MCF 10A (cell line): Measurements from ENCODE around the gene EPS8L3. TPM values are rescaled to one million over a fixed set of nuclear protein-coding genes. Genes with fewer than 3 reads are reported as not detected.
A peak's percentile ranks its signal among the peaks of the same experiment; 100 is the strongest.

Source experiments
- BruUV-seq: library from RNA; stranded (reverse); fragments of 400-500 nt; replicated peaks from 2 replicates; lab custom pipeline; 2021; lab: Mats Ljungman, UMichigan
- CTCF ChIA-PET: fragments of 300-600 bp; sonication (Branson Sonifier 250); formaldehyde crosslinking; extraction: SDS; loops from one replicate; lab custom pipeline; 2021; ENCODE audit warnings: antibody characterized with exemption, inconsistent platforms; lab: Yijun Ruan, JAX
- POLR2A ChIA-PET: fragments of 300-600, 350-650 bp; sonication (Branson Sonifier 250); formaldehyde crosslinking; extraction: SDS; loops from one replicate; lab custom pipeline; 2020; ENCODE audit warnings: antibody characterized with exemption, inconsistent platforms; lab: Yijun Ruan, JAX
- DNase-seq: peaks from one replicate; pipeline ENCODE4 v3.0.0-alpha.2; 2018; ENCODE audit not compliant: unreplicated experiment
- H3K27ac Mint-ChIP-seq: one replicate; pipeline ENCODE4 v1.8.0; 2022; ENCODE audit warnings: mild to moderate bottlenecking, low read depth, mixed read lengths; ENCODE audit not compliant: unreplicated experiment
- H3K27me3 Mint-ChIP-seq: one replicate; pipeline ENCODE4 v1.8.0; 2022; ENCODE audit warnings: mixed read lengths; ENCODE audit not compliant: insufficient read depth, unreplicated experiment
- H3K36me3 Mint-ChIP-seq: one replicate; pipeline ENCODE4 v1.8.0; 2022; ENCODE audit warnings: mild to moderate bottlenecking, moderate library complexity, mixed read lengths; ENCODE audit not compliant: insufficient read depth, unreplicated experiment
- H3K4me1 Mint-ChIP-seq: one replicate; pipeline ENCODE4 v1.8.0; 2022; ENCODE audit warnings: mixed read lengths; ENCODE audit not compliant: insufficient read depth, unreplicated experiment
- H3K4me3 Mint-ChIP-seq: one replicate; pipeline ENCODE4 v1.8.0; 2022; ENCODE audit warnings: mild to moderate bottlenecking, moderate library complexity, mixed read lengths; ENCODE audit not compliant: unreplicated experiment
- H3K9me3 Mint-ChIP-seq: one replicate; pipeline ENCODE4 v1.8.0; 2022; ENCODE audit warnings: mixed read lengths; ENCODE audit not compliant: unreplicated experiment
- CTCF ChIP-seq: fragments of 200-600 bp; IDR thresholded peaks from one replicate; pipeline ENCODE4 v1.8.0; 2022; ENCODE audit warnings: antibody characterized with exemption, mild to moderate bottlenecking; ENCODE audit not compliant: unreplicated experiment
- intact Hi-C: fragments of 100-400 bp; cut with micrococcal nuclease; formaldehyde crosslinking; loops from 2 replicates; pipeline ENCODE4 v1.14.1; 2022
- total RNA-seq: library from RNA; stranded (reverse); gene quantifications from 2 replicates; pipeline ENCODE4 v1.2.3, GENCODE V29; 2022

EPS8L3 gene
- total RNA-seq, 1 experiment from 2014 or later: not detected

DNA sequence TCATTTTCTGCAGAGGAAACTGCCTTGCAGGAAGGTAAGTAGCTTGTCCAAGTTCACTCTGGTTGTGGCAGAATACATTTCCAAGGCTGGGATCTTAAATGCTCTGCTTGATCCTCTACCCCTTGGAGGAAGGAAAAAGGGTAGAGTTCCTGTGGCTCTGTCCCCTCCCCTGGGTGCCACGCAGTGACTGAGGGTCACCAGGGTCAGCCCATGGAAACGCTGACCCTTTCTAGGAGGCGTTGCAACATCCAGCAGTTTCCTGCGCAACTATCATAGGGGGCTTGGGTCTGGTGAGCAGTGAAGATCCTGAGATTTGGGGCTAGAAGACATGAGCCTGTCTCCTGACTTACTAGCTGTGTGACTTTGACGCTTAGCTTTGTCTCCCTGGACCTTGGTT is 29.4 kb upstream of the EPS8L3 start:
- no peak for DNase-seq
- H3K27me3 Mint-ChIP-seq: no peaks in the 10 kb centered on the region
- H3K27ac Mint-ChIP-seq: no peak overlapping the region
- H3K36me3 Mint-ChIP-seq: no peaks in the 10 kb centered on the region
- no peak for TF ChIP-seq CTCF
- no peaks in the 10 kb centered on the region for H3K9me3 Mint-ChIP-seq
- H3K4me1 Mint-ChIP-seq: peaks cover 18% of the 10 kb centered on the region
- intact Hi-C loops: loop anchor here (5.0 kb wide), 1 partner anchor 119 kb away; the partner anchor contains the start of gene CSF1
- ChIA-PET POLR2A (interaction anchor here (1.6 kb wide), 1 partner anchor 9 kb away, joined by 4 read pairs; no protein-coding TSS in a partner anchor), CTCF (interaction anchor here (0.5 to 25.8 kb wide), 5 partner anchors 17 to 303 kb away, joined by 3 to 969 read pairs (median 5); partner anchors contain the start of gene AHCYL1)
- no peak overlapping the region for H3K4me3 Mint-ChIP-seq
- BruUV-seq: no TSS peak

GRCh38 chr1:109792056-109792831 is 28.5 kb upstream of the EPS8L3 start:
- Mint-ChIP-seq H3K4me3 (no peak overlapping the region), H3K27ac (no peak overlapping the region), H3K9me3 (no peaks in the 10 kb centered on the region), H3K4me1 (peaks cover 21% of the 10 kb centered on the region), H3K36me3 (no peaks in the 10 kb centered on the region), H3K27me3 (no peaks in the 10 kb centered on the region)
- BruUV-seq: no TSS peak
- TF ChIP-seq CTCF: no peak
- ChIA-PET CTCF (interaction anchor here (0.5 to 25.8 kb wide), 7 partner anchors 16 to 401 kb away, joined by 3 to 969 read pairs (median 4); partner anchors contain the start of gene AHCYL1), POLR2A (interaction anchor here (0.6 to 1.6 kb wide), 2 partner anchors 8 to 121 kb away, joined by 3 to 4 read pairs; no protein-coding TSS in a partner anchor)
- intact Hi-C loops: loop anchor here (5.0 kb wide), 1 partner anchor 120 kb away; the partner anchor contains the start of gene CSF1
- DNase-seq: peak; percentile 82

DNA sequence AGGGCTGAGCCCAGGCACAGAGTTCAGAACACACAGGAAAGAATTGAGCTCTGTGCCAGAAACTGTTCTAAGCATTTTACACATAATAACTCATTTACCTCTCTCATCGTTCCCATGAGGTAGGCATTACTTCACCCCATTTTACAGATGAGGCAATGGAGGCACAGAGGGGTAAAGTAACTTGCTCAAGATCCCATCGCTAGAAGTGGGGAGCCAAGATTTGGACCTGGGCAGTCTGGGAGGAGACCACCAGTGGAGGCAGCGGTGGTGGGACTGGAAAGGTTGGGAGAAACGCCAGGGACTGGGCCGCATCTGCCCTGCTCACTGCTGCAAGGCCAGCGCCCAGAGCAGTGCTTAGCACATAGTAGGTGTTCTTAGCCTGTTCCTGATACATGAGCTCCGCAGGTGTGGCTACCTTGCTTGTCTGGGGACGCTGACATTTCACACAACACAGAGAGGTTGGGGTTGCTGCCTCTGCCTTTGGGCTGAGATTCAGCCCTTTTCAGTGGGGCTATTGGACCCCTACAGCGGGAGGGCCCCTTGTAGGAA is 27.8 kb upstream of the EPS8L3 start:
- no peaks in the 10 kb centered on the region for H3K36me3 Mint-ChIP-seq
- no peak overlapping the region for H3K4me3 Mint-ChIP-seq
- no peaks in the 10 kb centered on the region for H3K9me3 Mint-ChIP-seq
- BruUV-seq: no TSS peak
- DNase-seq: no peak
- POLR2A ChIA-PET: interaction anchor here (0.6 to 1.6 kb wide), 2 partner anchors 8 to 120 kb away, joined by 3 to 4 read pairs; no protein-coding TSS in a partner anchor
- CTCF ChIA-PET: interaction anchor here (0.7 to 25.8 kb wide), 5 partner anchors 15 to 400 kb away, joined by 3 to 969 read pairs (median 4); partner anchors contain the start of gene AHCYL1
- H3K27me3 Mint-ChIP-seq: no peaks in the 10 kb centered on the region
- H3K4me1 Mint-ChIP-seq: peaks cover 21% of the 10 kb centered on the region
- intact Hi-C loops: loop anchor here (5.0 kb wide), 1 partner anchor 121 kb away; the partner anchor contains the start of gene CSF1
- no peak for TF ChIP-seq CTCF
- H3K27ac Mint-ChIP-seq: no peak overlapping the region
